Suprapubic skin (tissue), 4 donors: Measurements from ENCODE around the gene TPRG1L. TPM values are rescaled to one million over a fixed set of nuclear protein-coding genes. Genes with fewer than 3 reads are reported as not detected.
A peak's percentile ranks its signal among the peaks of the same experiment; 100 is the strongest.

Experiments
- DNase-seq, 2 donors: peaks; one replicate each; pipeline ENCODE4 v3.0.0-alpha.2; 2019; ENCODE audit warnings: low spot score in 2 of 2
- H3K27ac ChIP-seq: fragments of 200-600 bp; sonication (generic); one replicate; pipeline ENCODE4 v1.5.1; 2019
- H3K27me3 ChIP-seq: fragments of 200-600 bp; sonication (generic); one replicate; pipeline ENCODE4 v1.5.1; 2019
- H3K36me3 ChIP-seq: fragments of 200-600 bp; sonication (generic); one replicate; pipeline ENCODE4 v1.5.1; 2019
- H3K4me1 ChIP-seq: fragments of 200-600 bp; sonication (generic); one replicate; pipeline ENCODE4 v1.5.1; 2019
- H3K4me3 ChIP-seq: fragments of 200-600 bp; sonication (generic); one replicate; pipeline ENCODE4 v1.5.1; 2019; ENCODE audit warnings: mild to moderate bottlenecking
- H3K9me3 ChIP-seq: fragments of 200-600 bp; sonication (generic); one replicate; pipeline ENCODE4 v1.5.1; 2019
- EP300 ChIP-seq: sonication (generic); formaldehyde crosslinking; IDR thresholded peaks from one replicate; pipeline ENCODE4 v1.6.1; 2017; ENCODE audit warnings: antibody characterized with exemption
- POLR2A ChIP-seq, 2 donors: fragments of 450-650 bp; IDR thresholded peaks; one replicate each; pipeline ENCODE4 v1.6.1; 2017; ENCODE audit warnings: antibody characterized with exemption in 2 of 2, mild to moderate bottlenecking in 2 of 2, moderate library complexity in 2 of 2
- POLR2AphosphoS5 ChIP-seq, 3 donors: sonication (generic); formaldehyde crosslinking; IDR thresholded peaks; one replicate each; pipeline ENCODE4 v1.6.1; 2017; ENCODE audit warnings: antibody characterized with exemption in 3 of 3
- WGBS: methylation state at CpG from one replicate; pipeline ENCODE4 v1.1.5; 2018; 5-methylcytosine and 5-hydroxymethylcytosine counted together
- total RNA-seq, 4 donors: library from RNA; depleted of rRNA; stranded (reverse); fragments of >200 nt; gene quantifications; one replicate each; pipeline ENCODE4 v1.1.0, GENCODE V29; 2016
- TF ChIP-seq, protein P1 (sequence below), 2 donors: fragments of 200-600 bp in 1 of 2; fragments of 450-650 bp in 1 of 2; sonication (generic) in 1 of 2; IDR thresholded peaks; one replicate each; pipeline ENCODE4 v1.5.1; 2016 to 2019; ENCODE audit warnings: antibody characterized with exemption in 2 of 2, mild to moderate bottlenecking in 1 of 2, moderate library complexity in 1 of 2

Gene TPRG1L
- total RNA-seq, 4 donors from 2014 or later = 36.9 to 52.6 (median 44.8) TPM

- H3K27ac ChIP-seq = no peak overlapping the region
- H3K36me3 ChIP-seq = no peaks in the 10 kb centered on the region
- H3K9me3 ChIP-seq = no peaks in the 10 kb centered on the region
- peaks cover 38% of the 10 kb centered on the region for H3K27me3 ChIP-seq
- WGBS = 81% methylated on average over 2 of the region's 2 CpGs
- TF ChIP-seq, protein P1, sequence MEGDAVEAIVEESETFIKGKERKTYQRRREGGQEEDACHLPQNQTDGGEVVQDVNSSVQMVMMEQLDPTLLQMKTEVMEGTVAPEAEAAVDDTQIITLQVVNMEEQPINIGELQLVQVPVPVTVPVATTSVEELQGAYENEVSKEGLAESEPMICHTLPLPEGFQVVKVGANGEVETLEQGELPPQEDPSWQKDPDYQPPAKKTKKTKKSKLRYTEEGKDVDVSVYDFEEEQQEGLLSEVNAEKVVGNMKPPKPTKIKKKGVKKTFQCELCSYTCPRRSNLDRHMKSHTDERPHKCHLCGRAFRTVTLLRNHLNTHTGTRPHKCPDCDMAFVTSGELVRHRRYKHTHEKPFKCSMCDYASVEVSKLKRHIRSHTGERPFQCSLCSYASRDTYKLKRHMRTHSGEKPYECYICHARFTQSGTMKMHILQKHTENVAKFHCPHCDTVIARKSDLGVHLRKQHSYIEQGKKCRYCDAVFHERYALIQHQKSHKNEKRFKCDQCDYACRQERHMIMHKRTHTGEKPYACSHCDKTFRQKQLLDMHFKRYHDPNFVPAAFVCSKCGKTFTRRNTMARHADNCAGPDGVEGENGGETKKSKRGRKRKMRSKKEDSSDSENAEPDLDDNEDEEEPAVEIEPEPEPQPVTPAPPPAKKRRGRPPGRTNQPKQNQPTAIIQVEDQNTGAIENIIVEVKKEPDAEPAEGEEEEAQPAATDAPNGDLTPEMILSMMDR (IDR thresholded peaks at IDR 0.05) = no peak
- TF ChIP-seq EP300 (no peak), POLR2AphosphoS5 (IDR thresholded peaks at IDR 0.05) (no peak), POLR2A (IDR thresholded peaks at IDR 0.05) (no peak)
- H3K4me1 ChIP-seq = peaks cover 7% of the 10 kb centered on the region
- H3K4me3 ChIP-seq = no peak overlapping the region
- DNase-seq = no peak
Observed at GRCh38 chr1:3660704-3661103, 35.9 kb downstream of the TPRG1L start.

DNA sequence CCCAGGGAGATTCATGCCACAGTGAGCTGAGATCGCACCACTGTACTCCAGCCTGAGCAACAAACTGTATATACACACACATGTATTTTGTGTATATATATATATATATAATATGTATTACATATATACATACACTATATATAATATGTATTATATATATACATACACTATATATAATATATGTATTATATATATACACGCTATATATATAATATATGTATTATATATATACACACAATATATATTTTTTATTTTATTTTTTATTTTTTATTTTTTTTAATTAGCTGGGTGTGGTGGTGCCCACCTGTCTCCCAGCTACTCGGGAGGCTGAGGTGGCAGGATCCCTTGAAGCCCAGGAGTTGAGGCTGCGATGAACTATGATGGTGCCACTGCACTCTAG lies 36.8 kb downstream of the TPRG1L start:
- 93% methylated on average over 4 of the region's 4 CpGs for WGBS
- no peak overlapping the region for H3K4me3 ChIP-seq
- no peak overlapping the region for H3K27ac ChIP-seq
- H3K9me3 ChIP-seq = no peaks in the 10 kb centered on the region
- no peaks in the 10 kb centered on the region for H3K36me3 ChIP-seq
- H3K4me1 ChIP-seq = peaks cover 7% of the 10 kb centered on the region
- TF ChIP-seq POLR2AphosphoS5 (IDR thresholded peaks at IDR 0.05) = no peak
- TF ChIP-seq EP300 = no peak
- TF ChIP-seq POLR2A (IDR thresholded peaks at IDR 0.05) = no peak
- TF ChIP-seq, protein P1 (IDR thresholded peaks at IDR 0.05) = no peak
- peaks cover 30% of the 10 kb centered on the region for H3K27me3 ChIP-seq
- no peak for DNase-seq

- peaks cover 7% of the 10 kb centered on the region for H3K4me1 ChIP-seq
- DNase-seq = peak in 1 of 2 donors; percentile 48
- H3K27ac ChIP-seq = no peak overlapping the region
- no peaks in the 10 kb centered on the region for H3K36me3 ChIP-seq
- no peaks in the 10 kb centered on the region for H3K9me3 ChIP-seq
- no peak overlapping the region for H3K4me3 ChIP-seq
- H3K27me3 ChIP-seq = peaks cover 24% of the 10 kb centered on the region
- 80% methylated on average over 15 of the region's 16 CpGs for WGBS
- no peak for TF ChIP-seq POLR2AphosphoS5 (IDR thresholded peaks at IDR 0.05)
- TF ChIP-seq, protein P1 (IDR thresholded peaks at IDR 0.05) = no peak
- no peak for TF ChIP-seq POLR2A (IDR thresholded peaks at IDR 0.05)
- no peak for TF ChIP-seq EP300
Observed at GRCh38 chr1:3662080-3662671, 37.4 kb downstream of the TPRG1L start.

GRCh38 chr1:3663999-3664699 lies 39.3 kb downstream of the TPRG1L start:
- no peak for TF ChIP-seq EP300
- TF ChIP-seq POLR2AphosphoS5 (IDR thresholded peaks at IDR 0.05) = no peak
- TF ChIP-seq, protein P1 (IDR thresholded peaks at IDR 0.05) = no peak
- TF ChIP-seq POLR2A (IDR thresholded peaks at IDR 0.05) = no peak
- H3K27me3 ChIP-seq = peaks cover 11% of the 10 kb centered on the region

GRCh38 chr1:3664700-3665375 lies 40.0 kb downstream of the TPRG1L start:
- no peak overlapping the region for H3K27ac ChIP-seq
- H3K4me3 ChIP-seq = no peak overlapping the region
- DNase-seq = peak in 1 of 2 donors; percentile 37
- no peaks in the 10 kb centered on the region for H3K9me3 ChIP-seq
- TF ChIP-seq POLR2AphosphoS5 (IDR thresholded peaks at IDR 0.05) = no peak
- no peak for TF ChIP-seq POLR2A (IDR thresholded peaks at IDR 0.05)
- TF ChIP-seq, protein P1 (IDR thresholded peaks at IDR 0.05) = no peak
- no peak for TF ChIP-seq EP300
- peaks cover 17% of the 10 kb centered on the region for H3K4me1 ChIP-seq
- WGBS = 70% methylated on average over 13 of the region's 14 CpGs
- peaks cover 16% of the 10 kb centered on the region for H3K27me3 ChIP-seq
- H3K36me3 ChIP-seq = no peaks in the 10 kb centered on the region

More at GRCh38 chr1:3663999-3664699, 39.3 kb downstream of the TPRG1L start:
- Histone ChIP-seq H3K4me3 (no peak overlapping the region), H3K4me1 (peaks cover 13% of the 10 kb centered on the region), H3K9me3 (no peaks in the 10 kb centered on the region), H3K36me3 (no peaks in the 10 kb centered on the region), H3K27ac (no peak overlapping the region)
- 66% methylated on average over 9 of the region's 14 CpGs for WGBS
- DNase-seq = peak in 1 of 2 donors; percentile 56
